Amygdala (tissue), 56 donors: ENCODE results near the gene SOX30.
A peak's percentile ranks its signal among the peaks of the same experiment; 100 is the strongest.

Experiments
- DNase-seq, 56 donors: peaks; one replicate each; lab custom pipeline; 2025; lab: John Stamatoyannopoulos, UW

SOX30 gene

DNA sequence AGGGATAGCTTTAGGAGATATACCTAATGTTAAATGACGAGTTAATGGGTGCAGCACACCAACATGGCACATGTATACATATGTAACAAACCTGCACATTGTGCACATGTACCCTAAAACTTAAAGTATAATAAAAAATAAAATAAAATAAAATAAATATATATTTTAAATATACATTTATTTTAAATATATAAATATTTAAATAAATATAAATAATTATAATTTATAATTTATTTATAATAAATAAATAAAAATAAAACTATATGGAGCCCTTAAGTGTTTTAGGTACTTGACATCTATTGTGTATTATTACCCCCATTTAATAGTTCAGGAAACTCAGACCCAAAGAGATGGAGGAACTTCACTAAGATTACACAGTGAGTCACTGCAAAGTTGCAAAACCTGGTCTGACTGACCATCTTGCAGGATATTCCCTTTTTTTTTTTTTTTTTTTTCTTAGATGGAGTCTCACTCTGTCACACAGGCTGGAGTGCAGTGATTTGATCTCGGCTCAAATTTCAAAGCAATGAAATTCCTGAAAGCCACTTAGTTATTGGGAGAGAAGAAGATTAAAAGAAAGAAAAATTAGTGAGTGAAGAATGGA is 13.3 kb upstream of the SOX30 start:
- no peak for DNase-seq

DNA sequence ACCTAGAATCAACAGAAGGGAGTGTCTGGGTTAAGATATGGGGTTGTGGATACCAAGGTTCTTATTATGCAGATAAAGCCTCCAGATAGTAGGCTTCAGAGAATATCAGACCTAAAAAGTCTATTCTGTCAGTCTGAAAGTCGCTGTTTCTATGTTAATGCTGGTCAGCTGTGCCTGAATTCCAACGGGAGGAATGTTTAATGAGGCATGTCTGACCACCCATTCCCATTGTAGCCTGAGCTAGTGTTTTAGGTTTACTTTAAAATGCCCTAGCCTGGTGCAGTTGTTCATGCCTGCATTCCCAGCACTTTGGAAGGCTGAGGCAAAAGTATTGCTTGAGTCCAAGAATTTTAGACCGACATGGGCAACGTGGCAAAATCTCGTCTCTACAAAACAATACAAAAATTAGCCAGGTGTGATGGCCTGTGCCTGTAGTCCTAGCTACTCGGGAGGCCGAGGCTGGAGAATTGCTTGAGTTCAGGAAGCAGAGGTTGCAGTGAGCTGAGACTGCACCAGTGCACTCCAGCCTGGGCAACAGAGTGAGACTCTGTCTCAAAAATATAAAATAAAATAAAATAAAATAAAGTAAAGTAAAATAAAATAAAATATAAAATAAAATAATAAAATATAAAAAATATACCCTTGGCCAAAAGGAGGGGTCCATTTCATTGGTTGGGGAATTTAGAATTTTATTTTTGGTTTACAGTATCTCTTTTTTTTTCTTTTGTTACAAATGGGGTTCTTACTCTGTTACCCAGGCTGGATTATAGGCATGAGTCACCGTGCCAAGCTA is 7.8 kb upstream of the SOX30 start:
- no peak for DNase-seq

DNA sequence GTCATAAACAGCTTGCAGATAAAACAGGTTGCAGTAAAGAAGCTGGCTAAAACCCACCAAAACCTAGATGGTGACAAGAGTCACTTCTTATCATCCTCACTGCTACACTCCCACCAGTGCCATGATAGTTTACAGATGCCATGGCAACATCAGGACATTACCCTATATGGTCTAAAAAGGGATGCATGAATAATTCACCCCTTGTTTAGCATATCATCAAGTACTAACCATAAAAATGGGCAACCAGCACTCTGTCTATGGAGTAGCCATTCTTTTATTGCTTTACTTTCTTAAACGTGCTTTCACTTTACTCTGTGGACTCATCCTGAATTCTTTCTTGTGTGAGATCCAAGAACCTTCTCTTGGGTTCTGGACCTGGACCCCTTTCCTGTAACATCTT is 6.7 kb upstream of the SOX30 start:
- no peak for DNase-seq

GRCh38 chr5:157657516-157657915 is 5.3 kb upstream of the SOX30 start:
- DNase-seq: no peak

GRCh38 chr5:157651623-157652376 is 438 bp downstream of the SOX30 start:
- DNase-seq: peak in 9 of 56 donors; percentile 2 to 51 (median 14)

DNA sequence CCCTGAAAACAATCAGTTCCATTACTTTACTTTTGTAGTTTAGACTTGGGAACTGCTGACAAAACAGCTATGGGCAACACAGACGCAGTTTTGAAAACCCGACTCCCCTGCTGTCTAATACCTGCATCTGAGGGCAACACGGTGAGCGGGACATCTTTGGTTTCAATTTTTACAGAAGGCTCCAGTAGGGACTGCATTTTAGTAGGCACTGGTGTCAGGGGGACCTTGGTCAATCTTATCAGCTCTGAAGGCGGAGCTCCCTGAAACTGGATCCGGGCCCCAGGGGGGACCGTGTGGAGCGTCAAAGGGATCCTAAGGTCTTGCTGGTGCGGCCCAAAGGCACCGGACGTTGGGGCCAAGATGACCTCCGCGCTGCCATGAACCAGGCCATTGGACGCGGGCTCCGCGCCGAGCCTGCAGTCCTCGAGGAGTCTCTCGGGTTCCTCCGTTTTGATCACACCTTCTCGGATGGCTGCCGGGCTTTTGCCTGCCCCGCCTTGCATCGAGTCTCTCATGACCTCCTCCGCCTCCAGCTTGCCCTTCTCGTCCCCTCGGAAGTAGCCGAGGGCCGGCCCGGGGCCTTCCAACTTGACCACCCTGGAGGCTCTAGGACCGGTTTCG is 1.1 kb downstream of the SOX30 start:
- no peak for DNase-seq

- no peak for DNase-seq
Observed at GRCh38 chr5:157649101-157649500, 3.1 kb downstream of the SOX30 start.

DNA sequence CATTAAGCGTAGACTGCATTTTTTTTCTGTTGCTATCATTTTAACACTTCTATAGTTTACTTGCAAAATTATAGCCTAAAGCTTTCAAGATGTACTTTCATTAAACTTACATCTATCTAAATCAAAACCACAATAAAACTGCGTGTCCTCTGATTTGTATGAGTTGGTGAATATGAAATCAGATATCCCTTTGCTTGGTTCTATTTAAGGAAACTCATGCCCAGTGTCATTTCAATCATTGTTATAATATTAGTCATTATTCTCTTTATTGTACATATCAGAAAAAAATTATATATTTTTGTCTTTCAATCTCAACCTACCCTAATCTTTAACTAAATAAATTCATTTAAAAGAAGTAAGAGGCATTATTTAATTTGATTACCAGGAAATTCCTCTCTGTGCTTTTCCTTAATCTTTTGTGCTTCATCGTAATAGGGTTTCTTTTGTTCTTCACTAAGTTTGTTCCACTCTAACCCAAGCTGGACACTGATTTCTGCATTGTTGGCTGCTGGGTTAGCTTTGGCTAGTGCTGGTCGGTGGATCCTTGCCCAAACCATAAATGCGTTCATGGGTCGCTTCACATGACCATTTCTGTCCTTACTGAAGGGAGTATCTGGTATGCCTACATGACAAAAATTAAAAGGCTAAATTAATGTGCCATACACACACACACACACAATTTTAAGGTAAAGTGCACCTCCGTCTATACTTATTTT is 3.8 kb downstream of the SOX30 start:
- no peak for DNase-seq

DNA sequence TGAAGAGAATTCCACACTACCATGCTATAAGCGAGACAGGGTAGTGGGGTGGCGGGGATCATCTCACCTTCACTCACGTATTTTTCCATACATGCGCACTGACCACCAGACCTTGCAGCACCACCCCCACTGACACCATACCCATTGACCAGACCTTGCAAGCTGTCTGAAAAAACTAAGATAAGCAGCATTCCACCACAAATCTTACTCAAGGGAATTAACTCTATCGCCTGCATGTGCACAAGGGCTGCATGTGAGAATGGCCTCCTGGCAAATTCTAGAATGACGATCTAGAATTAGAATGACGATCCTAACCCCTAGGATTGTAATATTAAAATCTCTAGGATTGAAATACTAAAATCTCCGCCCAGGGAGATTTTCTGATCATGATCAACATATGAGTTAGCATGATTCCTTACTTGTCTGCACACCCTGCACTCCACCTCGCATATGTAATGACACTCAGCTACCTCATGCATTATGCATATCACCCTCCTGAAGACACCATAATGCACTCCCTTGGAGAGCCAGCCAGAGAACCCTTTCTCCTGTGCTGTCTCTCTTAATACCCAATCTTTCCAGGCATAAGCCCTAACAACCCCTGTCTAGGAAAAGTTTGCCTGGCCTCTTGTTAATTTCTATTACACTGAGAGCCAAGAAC is 11.7 kb downstream of the SOX30 start:
- DNase-seq: no peak

GRCh38 chr5:157630341-157630740 is 21.9 kb downstream of the SOX30 start:
- DNase-seq: no peak

DNA sequence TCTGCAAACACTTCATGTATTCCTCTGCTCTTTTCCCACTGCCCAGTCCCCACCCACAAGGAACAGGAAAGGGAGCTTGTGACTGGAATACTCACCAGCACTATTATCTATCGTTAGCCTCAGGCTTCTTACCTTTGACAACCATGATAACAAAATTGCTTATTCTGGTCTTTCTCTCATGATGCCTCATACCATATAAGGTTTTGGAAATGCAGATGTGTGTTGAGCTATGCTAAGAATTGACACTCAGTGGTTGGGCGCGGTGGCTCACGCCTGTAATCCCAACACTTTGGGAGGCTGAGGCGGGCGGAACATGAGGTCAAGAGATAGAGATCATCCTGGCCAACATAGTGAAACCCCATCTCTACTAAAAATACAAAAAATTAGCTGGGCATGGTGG is 25.4 kb downstream of the SOX30 start:
- no peak for DNase-seq

GRCh38 chr5:157624144-157624543 is 28.1 kb downstream of the SOX30 start:
- DNase-seq: no peak

GRCh38 chr5:157620776-157621175 is 31.5 kb downstream of the SOX30 start:
- no peak for DNase-seq

GRCh38 chr5:157618191-157618765 is 34.0 kb downstream of the SOX30 start:
- no peak for DNase-seq

- DNase-seq: no peak
Observed at GRCh38 chr5:157616785-157617184, 35.5 kb downstream of the SOX30 start.

- DNase-seq: no peak
Observed at GRCh38 chr5:157613385-157614245, 38.6 kb downstream of the SOX30 start.

- no peak for DNase-seq
Observed at GRCh38 chr5:157612581-157612980, 39.7 kb downstream of the SOX30 start.
